Gastroesophageal sphincter (tissue), 3 donors: ENCODE results near the gene RBBP4.

ENCODE experiments used
- POLR2AphosphoS5 ChIP-seq: sonication (generic); formaldehyde crosslinking; IDR thresholded peaks from one replicate; pipeline ENCODE4 v1.6.1; 2017; ENCODE audit warnings: antibody characterized with exemption
- TF ChIP-seq, protein P1 (sequence below), 4 experiments: fragments of 200-600 bp in 2 of 4; fragments of 450-650 bp in 2 of 4; sonication (generic) in 1 of 4; IDR thresholded peaks; one replicate each; pipeline ENCODE4 v1.5.1; 2017 to 2019; ENCODE audit warnings: antibody characterized with exemption in 4 of 4, mild to moderate bottlenecking in 2 of 4, moderate library complexity in 2 of 4

DNA sequence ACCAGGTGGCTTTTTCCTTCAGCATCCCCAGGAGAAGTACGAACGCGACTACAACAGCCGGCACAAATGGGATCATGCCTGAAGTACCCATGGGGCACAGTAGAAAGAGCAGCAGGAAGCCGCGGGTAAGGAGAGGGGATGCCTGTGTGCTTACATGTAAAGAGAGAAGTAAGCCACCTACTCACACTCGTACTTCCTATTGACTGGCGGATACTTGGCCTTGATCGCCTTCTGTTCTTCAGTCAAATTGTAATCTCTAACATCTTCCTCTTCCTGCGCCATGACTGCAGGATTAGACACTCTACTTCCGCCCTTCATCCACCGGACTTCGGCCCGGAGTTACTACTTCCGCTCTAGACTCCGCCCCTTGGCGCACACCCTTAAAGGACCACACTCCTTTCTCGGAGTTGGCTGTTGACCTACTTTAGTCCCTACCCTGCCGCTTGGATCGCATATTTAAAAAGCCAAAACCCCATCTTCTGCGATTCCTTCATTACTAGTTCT is 708 bp upstream of the RBBP4 start, which contains the start of gene ZBTB8OS:
- TF ChIP-seq, protein P1, sequence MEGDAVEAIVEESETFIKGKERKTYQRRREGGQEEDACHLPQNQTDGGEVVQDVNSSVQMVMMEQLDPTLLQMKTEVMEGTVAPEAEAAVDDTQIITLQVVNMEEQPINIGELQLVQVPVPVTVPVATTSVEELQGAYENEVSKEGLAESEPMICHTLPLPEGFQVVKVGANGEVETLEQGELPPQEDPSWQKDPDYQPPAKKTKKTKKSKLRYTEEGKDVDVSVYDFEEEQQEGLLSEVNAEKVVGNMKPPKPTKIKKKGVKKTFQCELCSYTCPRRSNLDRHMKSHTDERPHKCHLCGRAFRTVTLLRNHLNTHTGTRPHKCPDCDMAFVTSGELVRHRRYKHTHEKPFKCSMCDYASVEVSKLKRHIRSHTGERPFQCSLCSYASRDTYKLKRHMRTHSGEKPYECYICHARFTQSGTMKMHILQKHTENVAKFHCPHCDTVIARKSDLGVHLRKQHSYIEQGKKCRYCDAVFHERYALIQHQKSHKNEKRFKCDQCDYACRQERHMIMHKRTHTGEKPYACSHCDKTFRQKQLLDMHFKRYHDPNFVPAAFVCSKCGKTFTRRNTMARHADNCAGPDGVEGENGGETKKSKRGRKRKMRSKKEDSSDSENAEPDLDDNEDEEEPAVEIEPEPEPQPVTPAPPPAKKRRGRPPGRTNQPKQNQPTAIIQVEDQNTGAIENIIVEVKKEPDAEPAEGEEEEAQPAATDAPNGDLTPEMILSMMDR (IDR thresholded peaks at IDR 0.05): no peak
- TF ChIP-seq POLR2AphosphoS5: peak; percentile 86
